Activated CD8-positive, alpha-beta memory T cell treated with anti-CD3 and anti-CD28 coated beads for 4 hours (primary cell): Measurements from ENCODE around the gene CKS1B.

Experiments used
- DNase-seq, 2 donors: peaks; one replicate each; pipeline ENCODE4 v3.0.0-alpha.2; 2020; ENCODE audit warnings: low read depth in 2 of 2

The CKS1B gene

DNA sequence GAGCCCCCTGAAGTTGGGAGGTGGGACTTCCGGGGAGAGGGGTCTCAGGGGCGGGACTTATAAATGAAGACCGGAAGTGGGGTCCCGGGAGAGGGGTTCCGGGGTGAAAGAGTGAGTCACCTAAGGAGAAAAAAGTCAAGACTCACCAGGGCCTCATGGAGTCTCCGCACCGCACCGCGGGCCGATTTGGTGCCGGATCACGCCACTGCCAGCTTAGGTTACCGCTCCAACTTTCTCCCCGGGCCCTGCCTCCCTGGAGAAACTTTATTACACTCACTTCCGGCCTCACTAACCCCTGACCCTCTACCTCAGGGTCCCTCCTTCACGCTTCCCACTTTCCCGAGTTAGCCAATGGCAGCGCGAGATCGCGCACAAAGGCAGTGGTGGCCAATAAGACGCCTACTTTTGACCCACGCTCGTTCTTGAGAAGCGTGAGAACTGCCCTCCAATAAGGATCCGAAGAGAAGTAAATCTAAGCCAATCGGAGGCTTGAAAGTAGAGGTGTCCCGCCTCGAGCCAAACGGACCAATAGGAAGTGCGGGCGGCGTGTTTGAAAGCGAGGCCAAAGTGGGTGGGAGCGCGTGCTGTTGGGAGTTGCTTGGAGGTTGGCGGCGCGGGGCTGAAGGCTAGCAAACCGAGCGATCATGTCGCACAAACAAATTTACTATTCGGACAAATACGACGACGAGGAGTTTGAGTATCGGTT lies at the start of gene CKS1B:
Gene CKS1B, plus strand, starts transcription at position 580 of the 706 bp plus-strand sequence. Its CDS starts 65 bp downstream, at position 645.
- DNase-seq: peak; percentile 83 to 93

DNA sequence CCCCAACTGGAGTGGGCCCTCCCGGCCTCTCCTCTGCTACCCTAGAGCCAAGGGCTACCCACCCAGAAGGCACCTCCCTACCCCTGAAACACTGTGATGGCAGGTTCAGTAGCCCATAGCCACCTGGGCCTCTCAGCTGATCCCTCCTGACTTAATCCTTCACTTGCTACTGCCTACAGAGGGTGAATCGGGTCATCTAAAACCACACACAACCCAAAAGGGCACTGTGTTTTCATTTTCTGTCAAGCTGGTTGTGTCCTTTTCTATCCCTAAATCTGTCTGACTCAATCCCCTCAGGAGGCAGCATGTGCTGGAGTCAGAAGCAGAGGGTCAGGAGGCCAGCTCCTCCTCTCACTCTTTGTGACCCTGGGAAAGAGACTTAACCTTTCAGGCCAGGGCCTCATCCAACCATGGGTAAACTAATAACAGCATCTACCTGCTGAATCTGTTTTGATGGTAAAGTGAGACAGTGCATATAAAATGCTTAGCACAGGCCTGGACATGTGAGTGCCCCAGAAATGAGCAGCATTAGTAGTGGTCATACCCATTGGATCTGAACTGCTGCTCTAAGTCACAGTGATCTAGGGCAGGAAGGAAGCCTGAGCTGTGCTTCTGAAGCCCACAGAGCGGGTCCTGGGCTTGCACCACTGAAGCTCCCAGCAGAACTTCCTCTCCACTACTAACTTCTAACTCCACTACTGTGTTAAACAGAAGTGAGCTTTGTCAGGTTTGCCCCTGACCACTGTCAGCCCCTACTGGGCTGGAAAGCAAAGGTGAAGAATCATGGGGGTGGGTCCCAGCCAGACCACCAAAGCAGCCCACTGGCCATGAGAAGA lies 48.9 kb upstream of the CKS1B start:
- no peak for DNase-seq

DNA sequence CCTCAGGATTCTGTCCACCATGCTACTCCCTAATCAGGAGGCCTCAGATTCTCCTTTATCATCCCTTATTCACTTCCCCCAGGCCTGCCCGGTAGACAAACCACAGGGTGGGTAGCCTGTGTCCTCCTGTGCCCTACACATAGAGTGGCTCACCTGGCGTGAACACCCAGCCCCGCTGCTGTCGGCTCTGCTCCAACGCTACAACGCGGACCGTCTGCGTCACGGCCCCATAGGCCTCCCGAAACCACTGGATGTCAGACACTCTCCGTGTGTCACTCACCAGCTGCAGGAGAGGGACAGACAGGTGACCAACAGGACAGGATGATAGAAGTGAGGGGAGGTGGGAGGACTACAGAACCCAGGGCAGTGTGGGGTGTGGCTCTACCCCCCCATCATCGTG lies 48.3 kb upstream of the CKS1B start:
- no peak for DNase-seq

DNA sequence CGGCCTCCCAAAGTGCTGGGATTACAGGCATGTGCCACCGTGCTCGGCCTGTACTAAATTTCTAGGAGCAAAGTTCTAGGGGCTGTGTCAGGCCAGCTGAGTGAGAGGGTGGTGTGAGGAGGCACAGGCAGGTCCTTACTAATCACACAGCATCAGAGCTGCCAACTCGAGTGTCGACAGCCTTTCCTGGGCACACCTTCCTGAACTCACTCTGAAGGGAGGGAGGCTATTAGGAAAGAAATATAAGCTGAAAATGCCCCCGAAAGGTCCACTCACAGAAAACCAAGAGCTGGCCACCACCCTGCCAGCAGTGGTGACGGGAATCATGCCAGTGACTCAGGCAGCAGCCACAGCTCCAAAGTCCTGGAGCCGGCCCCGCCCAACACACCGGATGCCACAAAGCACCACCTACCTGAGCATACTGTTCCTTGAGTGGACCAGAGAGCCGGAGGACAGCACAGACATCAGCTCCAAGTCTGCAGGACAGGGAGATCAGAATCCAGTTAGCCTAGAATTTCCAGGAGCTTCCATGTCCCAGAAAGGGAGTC lies 42.5 kb upstream of the CKS1B start:
- no peak for DNase-seq

DNA sequence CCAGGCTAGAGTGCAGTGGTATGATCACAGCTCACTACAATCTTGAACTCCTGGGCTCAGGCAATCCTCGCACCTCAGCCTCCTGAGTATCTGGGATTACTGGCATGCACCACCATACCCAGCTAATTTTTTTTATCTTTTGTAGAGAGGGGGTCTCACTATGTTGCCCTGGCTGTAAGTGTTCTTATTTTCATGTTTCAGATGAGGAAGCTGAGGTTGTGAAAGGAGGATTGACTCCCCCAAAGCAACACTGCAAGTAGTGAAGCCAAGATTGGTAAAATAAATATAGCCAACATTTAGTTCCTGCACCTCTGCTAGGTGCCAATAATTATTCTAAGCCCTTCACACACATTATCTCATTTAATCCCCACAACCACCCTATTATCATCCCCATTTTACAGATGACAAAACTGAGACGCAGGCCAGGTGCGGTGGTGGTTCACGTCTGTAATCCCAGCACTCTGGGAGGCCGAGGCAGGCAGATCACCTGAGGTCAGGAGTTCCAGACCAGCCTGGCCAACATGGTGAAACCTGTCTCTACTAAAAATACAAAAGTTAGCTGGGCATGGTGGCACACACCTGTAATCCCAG lies 40.0 kb upstream of the CKS1B start:
- no peak for DNase-seq

DNA sequence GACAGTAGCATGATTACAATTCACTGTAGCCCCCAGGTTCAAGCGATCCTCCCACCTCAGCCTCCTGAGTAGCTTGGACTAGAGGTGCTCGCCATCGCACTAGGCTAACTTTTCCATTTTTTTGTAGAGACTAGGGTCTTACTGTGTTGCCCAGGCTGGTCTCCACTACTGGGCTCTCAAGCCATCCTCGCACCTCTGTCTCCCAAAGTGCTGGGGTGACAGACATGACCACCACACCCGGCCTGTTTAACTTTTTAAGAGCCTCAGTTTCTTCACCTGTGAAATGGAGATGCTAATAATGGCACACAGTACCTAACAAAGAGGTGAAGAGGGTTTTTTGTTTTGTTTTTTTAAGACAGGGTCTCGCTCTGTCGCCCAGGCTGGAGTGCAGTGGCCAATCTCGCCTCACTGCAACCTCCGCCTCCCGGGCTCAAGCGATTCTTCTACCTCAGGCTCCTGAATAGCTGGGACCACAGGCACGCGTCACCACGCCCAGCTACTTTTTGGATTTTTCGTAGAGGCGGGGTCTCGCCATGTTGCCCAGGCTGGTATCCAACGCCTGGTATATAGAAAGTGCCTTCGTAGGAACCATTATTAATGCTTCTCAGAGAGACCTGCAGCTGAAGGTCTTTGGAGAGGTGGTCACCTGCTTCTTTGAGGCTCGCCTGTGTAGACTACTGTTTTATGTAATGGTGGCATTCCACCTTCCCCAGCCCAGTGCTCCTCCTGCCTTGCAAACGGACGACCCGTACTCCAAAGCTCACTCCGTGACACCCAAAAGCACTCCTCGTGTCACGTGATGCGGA lies 38.5 kb upstream of the CKS1B start:
- DNase-seq: no peak

DNA sequence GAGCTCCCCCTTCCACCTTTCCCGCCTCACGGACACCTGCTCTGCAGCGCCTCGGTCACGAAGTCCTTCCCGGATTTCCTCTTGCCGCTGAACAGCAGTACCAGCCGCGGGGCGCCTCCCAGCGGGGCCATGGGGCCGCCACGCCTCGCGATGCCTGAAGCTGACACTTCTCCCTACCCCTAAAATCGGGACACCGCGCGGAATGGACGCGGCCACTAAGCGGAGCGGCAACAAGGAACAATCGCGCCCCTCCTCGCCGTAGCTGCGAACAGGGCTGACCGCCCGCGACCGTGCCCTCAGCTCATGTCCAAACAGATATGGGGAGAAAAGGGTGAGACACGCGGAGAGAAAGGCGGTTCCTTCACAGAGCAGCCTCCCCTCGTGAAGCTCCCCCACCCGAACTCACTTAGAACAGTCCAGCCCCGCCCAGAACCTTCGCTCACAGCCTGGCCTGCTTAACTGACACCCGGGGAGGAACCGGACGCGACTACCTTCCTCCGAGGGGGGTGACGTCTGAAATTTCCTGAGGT lies 37.9 kb upstream of the CKS1B start, which contains the start of gene PMVK:
Gene PMVK, minus strand, starts transcription at position 165 of the 530 bp plus-strand sequence. Its CDS starts 34 bp downstream, at position 131.
- DNase-seq: peak; percentile 90 to 93

DNA sequence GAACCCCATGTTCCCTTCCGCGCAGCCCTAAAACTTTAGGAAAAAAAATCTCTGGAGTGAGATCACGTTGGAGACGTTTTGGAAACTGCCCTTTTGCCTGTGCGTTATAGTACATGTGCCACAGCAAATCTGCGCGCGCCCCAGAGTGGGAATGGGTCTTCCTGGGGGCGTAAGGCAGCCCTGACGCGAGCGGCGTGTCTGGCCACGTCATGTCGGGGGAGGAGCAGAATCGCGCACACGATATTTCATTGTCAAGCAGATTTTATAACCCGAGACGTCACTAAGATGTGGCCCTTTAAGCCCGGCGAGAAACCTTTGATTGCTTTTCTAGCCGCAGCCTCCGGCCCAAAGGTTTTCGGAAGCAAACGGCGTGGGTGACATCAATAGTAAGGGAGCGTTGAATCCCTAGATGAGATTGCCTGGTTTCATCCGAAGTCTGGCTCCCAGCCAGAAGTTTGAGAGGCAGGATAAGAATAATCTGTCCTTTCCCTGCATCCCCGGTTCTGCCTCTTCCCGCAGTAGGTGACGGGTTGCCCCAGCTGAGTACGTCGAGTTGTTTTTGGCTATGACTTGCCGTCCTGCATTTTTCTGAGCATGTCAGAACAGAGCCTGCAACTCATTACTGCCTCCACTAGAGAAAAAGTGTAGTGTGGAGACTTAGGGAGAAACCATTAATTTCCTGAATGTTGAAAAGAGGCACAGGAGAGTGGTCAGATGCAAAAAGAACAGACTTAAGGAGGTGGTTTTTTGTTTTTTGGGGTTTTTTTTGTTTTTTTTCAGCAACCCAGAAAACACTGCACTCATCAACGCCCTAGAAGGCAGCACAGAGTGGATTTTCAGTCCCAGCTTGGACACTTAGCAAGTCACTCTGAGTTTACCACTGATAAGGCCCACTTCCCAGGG lies 37.1 kb upstream of the CKS1B start:
- DNase-seq: peak; percentile 78 to 79

DNA sequence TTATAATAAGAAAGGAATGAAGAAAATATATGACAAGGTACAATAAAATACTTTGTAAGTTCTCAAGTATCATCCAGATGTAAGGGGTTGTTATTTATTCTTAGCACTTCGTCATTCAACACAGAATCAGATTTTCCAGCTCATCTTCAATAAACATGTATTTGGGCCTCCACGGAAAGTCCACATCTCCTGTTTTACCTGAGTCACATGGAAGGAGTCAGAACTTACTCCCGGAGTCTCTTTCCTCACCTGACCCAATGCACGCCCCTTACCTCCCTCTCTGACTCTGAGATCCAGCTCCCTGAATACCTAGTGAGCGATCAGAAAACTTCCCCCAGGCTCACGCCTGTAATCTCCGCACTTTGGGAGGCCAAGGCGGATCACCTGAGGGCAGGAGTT lies 36.5 kb upstream of the CKS1B start:
- DNase-seq: no peak

DNA sequence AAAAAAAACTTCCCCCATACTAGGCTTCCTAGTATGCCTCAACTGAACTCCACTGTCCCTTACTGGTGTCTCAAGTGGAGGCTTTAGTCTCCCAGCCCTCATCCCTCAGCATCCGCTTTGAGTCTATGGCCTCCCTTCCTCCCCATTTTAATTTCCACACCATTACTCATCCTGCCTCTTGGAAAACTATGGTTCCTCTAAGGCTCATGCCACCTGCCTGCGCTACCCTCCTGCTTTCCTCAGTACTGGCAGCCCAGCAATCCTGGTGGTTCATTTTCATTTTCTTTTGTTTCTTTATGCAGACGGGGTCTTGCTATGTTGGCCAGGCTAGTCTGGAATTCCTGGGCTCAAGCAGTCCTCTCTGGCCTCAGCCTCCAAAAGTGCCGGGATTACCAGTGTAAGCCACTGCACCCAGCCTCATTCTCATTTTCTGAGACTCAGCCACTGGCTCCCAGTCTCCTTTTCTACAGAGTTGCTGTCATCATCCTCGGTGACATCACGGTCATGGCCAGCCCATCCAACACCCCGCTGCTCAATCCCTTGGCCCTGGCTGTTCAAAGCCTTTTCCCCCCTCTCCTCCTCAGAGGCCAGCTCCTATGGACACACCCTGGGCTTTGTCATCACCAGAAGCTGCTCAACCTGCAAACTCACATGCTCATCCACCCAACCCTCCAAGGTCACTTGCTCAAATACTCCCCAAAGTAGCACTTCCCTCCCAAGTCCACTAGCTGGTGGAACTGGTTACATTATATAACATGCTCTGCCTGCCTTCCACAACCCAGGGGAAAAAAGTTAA lies 35.7 kb upstream of the CKS1B start:
- no peak for DNase-seq

DNA sequence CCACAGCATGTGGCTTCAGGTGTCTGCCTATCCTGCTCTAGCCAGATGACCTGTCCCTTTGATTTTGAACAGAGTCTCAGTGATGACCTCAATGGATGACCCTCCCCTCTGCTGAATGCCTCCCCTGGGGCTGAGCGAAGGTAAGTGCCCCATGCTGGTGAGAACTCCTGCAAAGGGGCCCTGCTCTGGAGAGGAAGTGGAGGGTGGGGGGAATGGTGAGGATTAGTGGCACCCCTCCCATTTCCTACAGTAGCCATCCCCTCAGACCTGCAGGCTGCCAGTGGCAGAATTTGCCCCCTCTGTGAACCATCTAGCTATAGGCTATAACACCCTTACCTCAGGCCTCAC lies 34.3 kb upstream of the CKS1B start:
- DNase-seq: no peak

DNA sequence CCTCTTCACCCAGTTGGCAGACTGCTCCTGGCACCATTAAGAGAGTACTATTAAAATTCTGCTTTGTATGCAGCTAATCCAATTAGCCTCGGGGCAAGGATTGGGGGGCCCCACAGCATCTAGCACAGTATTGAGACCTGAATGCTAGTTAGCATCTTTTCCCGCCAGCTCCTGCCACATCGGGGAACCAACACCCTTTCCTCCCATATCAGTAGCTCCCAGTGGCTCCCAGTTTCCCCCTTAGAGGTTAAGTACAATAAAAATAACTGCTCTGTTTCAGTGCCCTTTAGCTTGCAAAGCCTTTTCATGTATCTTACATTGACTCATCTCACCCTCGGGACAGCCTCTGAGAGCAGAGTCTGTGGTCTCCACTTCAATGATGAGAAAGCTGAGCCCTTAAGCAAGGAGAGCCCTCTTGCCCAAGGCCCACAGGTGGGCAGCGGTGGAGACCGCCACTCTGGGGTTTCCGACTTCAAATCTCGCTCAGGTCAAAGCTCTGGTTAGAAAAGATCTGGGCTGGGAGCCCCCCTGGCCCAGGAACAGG lies 33.8 kb upstream of the CKS1B start:
- no peak for DNase-seq

DNA sequence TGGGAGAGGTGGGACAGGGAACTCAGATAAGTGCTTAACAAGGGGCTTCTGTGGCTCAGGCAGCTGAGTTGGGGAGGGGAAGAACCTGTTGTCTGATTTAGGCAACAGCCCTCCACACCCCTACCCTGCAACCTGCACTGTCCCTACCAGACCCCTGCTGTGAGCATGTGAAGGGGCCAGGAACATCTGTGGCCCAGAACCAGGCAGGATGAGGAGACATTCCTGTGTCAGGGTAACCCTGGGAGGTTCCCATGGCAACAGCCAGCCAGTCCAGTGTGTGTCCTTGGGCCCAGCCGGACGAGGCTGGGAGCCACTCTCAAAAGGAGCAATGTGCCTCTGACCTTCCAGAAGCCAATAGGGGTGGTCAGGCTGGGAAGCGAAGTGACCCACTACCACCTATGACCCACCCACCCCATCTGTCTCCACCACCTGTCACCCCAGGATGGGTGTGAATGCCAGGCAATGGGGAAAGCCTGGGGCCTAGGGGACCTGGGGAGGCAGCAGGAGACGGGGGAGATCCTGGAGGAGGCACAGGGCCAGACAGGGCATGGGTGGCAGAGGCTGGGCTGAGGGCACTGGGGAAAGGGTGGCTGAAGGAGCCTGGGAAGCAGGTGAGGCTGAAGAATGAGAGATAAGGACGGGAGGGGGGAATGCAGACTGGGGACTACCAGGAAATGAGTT lies 33.0 kb upstream of the CKS1B start:
- DNase-seq: no peak

DNA sequence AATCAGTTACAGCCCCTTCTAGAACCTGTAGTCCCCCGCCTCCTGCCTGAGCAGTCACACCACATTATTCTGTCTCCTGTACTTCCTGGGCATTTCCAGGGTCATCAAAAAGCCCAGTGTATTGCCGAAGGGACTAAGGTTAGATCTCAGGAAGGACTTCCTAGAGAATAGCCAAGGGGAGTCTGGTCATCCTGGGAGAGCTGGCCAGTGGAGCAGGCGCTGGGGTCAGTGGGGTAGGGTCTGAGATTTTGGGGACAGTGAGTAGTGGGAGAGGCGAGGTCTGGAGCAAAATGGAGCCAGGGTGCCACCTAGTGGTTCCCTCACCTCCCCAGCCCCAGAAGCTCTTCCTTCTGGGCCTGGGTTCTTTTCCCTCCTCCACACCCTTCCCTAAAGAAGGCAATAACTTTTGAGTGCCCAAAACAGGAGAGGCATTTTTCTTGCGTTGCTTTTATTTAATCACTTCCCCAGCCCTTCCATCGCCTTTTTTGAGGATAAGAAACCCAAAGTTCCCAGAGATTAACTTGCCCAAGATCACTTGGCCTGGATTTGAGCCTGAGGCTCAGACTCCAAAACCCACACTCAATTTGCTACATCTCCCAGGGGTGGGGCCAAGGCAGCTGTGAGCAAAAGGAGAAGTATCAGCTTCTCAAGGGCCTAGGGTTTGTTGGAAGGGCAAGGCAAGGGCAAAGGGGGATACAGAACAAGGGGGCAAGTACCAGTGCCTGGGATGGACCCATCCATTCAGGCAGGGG lies 30.7 kb upstream of the CKS1B start:
- no peak for DNase-seq

DNA sequence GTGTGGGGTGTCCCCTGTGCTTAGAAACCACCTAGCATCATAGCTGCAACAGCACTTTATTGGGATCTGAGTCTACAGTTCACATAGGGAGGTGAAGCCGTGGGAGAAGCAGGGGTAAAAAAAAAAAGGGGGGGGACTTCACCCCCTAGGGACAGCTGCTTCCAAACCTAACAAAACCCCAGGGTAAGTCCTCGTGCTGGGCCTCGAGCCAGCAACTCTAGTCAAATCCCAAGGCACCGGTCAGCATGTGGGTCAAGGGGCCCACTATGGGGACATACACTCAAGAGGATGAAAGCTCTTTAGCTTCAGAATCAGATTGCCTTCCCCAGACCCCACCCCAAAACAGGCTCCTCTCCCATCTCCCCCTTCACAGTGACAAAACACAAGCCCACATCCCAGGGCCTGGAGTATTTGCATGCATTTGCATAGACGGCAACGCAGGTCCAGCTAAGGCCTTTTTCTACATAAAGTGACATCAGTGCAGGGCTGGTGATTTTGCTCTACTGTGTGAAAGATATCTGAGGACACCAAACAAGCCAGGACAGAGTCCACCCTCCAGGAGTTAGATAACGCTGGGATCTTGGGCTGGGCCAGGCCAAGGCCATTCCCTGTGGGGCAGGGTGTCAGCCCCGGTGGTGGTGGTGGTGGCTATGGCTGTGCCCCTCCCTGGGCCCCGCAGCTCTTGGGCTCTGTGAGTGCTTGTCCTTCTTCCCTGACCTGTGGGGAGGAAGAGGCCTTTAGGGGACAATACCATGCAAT lies 29.9 kb upstream of the CKS1B start:
- DNase-seq: no peak

DNA sequence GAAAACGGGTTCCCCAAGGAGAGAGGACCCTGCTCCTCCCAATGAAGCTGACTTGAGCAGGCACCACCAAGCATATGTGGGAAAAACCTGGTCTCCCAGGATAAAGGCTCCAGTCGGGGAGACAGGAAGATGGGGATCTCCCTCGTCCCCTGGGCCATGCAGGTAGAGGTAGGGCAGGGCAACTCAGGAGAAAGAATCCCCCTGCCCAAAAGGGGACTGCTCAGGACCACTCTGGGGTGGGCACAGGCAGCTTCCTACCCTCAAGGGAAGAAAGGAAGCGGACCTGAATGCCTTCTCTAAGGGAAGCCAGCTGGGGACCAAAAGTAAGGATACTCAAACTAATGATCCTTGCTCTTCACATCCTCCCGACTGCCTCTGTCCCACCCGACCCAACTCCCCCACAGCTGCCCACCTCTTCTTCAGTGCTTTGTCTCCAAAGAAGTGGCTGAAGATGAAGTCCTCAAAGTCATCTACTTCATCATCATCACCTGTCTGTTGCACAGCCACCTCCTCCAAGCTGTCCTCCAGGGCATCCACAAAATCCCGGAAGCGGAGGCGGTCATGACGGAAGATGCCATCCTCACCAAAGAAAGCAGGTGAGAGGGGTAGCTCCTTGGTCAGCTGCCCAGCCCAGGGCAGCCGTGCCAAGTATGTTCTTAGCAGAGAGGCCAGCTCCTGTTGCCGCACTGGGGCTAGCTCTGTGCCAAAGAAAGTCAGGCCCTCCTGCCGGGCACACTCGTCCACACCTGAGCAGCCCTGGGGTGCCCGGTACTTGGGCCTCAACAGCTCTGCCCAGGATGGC lies 29.1 kb upstream of the CKS1B start:
- no peak for DNase-seq
